T-helper 2 cell treated with Interferon-gamma antibody and Interleukin-4, amounts not matched to agents 100 ng/mL and 5 ng/mL, for 36 hours (primary cell): ENCODE data around the gene ASXL1. TPM values are rescaled to one million over a fixed set of nuclear protein-coding genes. Genes with fewer than 3 reads are reported as not detected.
"Not testable (repeated sequence)": the region's sequence is repeated elsewhere in the genome, so short reads cannot be mapped to it uniquely, and the experiment has no call there.

ENCODE experiments used
- intact Hi-C: fragments of 100-400 bp; cut with micrococcal nuclease; formaldehyde crosslinking; loops from one replicate; pipeline ENCODE4 v1.15.1; 2023
- total RNA-seq: library from RNA; stranded (reverse); gene quantifications from 2 replicates; pipeline ENCODE4 v1.2.3, GENCODE V29; 2022

ASXL1 gene
- total RNA-seq, 1 donor from 2014 or later: 98.7 TPM

DNA sequence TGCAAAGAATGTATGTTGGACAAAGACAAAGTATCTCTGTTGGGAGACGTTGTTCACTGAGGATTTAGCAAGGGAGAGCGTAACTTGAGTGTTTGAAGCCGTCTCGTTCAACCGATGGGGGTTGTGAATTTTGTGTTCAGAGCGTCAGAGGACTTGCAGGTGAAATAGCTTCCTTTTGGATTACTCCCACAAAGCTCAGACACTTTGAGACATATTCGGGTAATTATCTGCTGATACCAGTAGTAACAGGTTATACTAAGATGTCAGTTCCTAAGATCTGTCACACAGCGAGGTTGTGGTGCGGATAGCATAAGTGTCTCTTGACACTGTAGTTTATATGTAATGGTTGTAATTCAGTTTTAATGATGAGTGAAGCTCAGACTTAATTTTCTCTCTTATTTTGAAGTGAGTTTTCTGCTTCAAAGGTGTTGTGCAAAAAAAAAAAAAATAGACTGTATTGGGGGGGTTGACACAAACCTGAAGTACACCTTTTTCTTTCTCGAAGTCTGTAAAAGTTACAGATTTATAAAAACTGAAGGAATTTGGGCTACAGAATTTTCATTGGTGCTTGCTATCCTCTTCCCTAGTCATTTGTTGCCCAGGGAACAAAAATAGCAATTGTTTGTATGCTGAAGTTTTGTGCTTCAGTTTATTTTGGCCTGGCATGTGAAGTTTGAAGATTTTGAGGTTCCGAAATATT lies 1.7 kb downstream of the ASXL1 start:
- intact Hi-C loops: loop anchor here (2.0 to 10.0 kb wide), 6 partner anchors 48 to 615 kb away; partner anchors contain the start of gene PDRG1

DNA sequence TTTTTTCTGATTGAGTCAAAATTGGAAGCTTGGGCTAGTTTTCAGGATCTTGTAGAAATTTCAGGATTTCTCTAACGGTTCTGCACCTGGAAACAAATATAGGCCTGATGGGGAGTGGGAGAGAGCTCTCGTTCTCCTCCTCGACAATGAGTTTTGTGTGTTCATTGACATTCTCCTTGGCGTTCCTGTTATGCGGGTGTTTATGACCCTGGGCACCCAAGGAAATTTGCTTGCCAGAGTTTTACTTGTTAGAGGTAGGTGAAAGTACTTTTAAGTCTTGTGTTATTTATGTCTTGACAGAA lies 2.2 kb downstream of the ASXL1 start:
- intact Hi-C loops: no loop called here

DNA sequence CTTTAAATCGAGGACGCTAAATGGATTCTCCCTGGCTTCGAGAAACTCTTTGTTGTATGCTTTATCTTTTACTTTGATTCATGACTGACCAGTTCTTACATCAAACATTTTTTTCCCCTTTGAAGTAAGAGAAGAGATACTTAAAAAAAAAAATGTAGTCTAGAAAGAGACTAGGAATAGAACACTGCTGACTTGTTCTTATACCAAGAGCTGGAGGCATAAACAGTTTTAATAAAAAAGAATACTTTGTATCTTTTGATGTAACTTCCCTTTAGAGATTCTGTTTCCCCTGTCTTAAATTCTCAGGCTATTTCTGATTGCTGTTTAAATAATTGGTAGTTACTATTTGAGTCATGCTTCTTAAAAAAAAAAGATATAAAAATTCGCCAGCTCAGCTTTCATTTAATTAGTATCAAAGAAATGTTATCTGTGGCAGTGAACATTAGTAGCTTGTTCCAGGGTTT lies 4.8 kb downstream of the ASXL1 start:
- intact Hi-C loops: no loop called here

DNA sequence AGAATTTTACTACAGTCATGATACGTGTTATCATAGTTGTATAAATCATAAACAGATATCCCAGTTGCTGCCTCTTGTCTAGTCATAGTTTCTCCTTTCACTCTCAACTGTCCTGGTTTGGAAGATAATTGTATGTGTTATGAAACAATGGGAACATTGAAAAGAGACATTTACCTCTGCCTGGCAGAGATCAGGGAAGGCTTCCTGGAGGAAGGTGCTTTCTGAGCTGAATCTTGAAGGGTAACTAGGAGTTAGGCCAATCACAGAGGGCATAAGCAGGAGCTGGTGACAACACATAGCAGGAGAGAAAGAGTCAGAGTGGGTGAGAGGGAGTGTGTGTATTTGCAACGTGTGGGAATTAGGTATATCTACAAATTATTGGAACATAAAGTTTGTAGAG lies 5.4 kb downstream of the ASXL1 start:
- intact Hi-C loops: no loop called here

DNA sequence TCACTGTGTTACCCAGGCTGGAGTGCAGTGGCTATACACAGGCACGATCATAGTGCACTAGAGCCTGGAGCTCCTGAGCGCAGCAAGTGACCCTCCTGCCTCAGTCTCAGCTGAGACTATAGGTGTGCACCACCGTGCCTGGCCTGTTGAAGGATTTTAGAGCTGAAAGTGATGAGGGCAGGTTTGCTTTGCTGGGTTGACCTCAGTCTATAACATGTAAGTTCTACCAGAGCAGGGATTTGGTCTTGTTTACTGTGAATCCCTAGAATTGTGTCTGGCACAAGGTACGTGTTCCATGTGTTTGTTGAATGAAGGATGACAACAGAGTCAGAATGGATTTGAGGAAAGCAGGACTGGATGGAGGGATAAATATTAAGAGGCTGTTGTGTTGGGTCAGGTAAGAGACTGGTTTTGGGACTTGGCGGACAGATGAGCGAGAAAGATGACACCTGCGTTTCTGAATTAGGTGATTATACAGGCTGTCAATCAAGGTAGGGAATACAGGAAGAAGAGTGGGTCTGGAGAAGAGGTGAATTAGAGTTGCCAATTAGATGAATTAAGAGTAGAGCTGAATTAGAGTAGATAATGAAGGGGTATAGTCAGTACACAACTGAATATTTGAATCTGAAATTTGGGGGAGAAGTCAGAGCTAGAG lies 6.5 kb downstream of the ASXL1 start:
- intact Hi-C loops: no loop called here

DNA sequence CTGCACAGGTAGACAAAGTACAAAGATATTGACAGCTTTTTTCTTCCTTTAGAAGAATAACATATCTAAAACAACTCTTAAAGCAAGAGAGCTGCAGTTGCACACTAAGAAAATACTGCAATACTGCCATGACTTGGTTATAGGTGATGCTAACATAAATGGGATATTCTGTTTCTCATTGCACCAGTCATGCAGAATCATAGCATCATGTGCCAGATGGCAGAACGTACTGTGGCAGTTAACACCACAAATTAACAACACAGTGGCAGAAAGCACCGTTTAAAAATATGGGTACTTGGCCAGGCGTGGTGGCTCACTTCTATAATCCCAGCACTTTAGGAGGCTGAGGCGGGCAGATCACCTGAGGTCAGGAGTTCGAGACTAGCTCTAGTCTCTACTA lies 7.4 kb downstream of the ASXL1 start:
- intact Hi-C loops: no loop called here

DNA sequence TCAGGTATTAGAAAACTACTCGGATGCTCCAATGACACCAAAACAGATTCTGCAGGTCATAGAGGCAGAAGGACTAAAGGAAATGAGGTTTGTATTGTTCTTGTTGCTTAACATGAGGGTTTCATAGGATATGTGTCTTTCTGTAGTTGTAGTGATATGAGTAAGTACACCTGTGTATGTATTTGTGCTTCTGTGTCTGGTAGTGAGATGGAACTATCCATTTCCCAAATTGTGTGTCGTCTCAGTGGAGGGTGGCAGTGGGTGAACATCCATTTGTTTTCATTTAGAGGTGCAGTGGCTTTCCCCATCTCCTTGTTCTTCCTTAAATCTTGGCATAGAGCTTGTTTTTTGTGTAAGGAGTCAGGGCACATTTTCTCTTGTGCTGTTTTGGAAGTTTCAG lies 8.2 kb downstream of the ASXL1 start:
- intact Hi-C loops: no loop called here

DNA sequence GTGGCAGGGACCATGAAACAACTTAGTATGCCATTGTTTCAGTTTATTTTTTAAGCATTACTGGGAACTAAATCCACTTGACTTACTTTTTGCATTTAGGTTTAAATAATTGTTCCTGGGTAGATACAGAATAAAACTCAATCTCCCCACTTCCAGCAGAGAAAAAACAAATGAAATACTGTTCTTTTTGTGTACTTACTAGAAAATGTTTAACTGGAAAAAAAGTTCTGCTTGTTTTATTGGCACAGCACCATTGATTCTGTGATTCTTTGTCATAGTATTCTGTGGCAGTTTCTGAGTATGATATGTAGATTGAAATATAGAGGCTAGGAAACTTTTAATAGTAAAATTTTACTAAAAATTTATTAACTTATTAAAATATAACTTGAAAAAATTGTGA lies 10.2 kb downstream of the ASXL1 start:
- intact Hi-C loops: no loop called here

DNA sequence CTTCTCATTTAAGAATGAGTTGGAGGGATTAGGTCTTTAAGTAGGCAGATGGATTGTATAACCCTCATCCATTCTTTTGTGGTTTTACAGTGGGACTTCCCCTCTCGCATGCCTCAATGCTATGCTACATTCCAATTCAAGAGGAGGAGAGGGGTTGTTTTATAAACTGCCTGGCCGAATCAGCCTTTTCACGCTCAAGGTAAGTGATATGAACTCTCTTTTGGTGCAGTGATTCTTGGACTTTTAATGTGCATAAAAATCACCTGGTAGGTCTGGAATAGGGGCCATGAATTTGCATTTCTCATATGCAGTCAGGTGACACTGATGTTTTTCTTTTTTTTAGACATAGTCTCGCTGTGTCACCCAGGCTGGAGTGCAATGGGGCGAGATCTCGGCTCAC lies 10.8 kb downstream of the ASXL1 start:
- intact Hi-C loops: no loop called here

DNA sequence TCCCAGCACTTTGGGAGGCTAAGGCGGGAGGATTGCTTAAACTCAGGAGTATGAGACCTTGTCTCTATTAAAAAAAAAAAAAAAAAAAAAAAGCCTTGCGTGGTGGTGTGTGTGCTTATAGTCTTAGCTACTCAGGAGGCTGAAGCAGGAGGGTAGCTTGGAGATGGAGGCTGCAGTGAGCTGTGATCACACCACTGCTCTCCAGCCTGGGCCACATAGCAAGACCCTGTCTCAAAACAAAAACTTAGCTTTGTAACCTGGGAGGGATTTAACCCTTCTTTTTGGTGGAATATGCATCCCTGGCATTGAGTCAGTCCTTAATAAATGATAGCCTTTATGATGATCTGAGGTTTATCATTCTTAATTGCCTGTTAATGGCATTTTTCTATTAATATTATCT lies 12.8 kb downstream of the ASXL1 start:
- intact Hi-C loops: no loop called here

DNA sequence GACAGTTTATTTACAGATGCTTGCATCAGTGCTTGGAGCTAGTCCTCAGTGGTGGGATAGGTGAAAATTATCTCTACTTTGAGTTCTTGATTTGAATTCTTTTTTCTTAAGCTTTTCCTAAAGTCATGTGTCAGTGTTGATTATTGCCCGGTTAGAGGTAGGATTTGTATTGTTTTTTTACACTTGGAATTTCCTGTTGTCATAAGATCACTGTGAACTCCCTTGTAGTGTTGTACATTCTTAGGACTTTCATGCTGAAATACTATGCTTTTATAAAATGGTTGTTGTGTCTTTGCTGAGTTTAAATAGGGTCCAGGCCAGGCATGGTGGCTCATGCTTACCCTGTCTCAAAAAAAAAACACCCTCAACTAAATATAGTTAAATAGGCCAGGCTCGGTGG lies 20.3 kb downstream of the ASXL1 start:
- intact Hi-C loops: no loop called here

DNA sequence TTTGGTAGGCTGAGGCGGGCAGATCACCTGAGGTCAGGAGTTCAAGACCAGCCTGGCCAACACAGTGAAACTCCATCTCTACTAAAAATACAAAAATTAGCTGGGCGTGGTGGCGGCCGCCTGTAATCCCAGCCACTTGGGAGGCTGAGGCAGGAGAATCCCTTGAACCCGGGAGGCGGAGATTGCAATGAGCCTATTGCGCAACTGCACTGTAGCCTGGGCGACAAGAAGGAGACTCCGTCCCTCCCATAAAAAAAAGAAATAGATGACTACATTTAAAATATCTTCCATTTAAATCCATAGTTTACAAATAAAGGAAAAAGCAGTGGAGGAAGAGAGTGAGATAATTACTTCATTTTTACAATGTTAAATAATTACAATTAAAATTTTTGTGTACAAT lies 21.9 kb downstream of the ASXL1 start:
- intact Hi-C loops: not testable (repeated sequence)

DNA sequence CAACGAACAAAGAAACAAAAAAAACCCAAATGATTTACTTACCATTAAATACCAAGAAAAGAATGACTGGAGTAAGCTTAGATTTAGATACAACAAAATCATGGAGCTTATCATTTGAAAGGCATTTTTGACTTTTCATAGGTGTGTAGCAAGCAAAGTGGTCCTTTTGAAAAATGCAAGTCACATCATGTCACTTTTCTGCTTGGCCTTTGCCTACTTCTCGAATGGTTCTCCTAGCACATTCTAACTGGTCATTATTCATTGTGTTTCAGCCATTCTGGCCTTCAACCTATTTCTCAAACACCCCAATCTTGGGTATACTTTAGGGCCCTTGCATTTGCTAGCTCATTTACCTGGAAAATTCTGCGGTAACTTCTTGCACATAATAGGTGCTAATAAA lies 22.6 kb downstream of the ASXL1 start:
- intact Hi-C loops: no loop called here

DNA sequence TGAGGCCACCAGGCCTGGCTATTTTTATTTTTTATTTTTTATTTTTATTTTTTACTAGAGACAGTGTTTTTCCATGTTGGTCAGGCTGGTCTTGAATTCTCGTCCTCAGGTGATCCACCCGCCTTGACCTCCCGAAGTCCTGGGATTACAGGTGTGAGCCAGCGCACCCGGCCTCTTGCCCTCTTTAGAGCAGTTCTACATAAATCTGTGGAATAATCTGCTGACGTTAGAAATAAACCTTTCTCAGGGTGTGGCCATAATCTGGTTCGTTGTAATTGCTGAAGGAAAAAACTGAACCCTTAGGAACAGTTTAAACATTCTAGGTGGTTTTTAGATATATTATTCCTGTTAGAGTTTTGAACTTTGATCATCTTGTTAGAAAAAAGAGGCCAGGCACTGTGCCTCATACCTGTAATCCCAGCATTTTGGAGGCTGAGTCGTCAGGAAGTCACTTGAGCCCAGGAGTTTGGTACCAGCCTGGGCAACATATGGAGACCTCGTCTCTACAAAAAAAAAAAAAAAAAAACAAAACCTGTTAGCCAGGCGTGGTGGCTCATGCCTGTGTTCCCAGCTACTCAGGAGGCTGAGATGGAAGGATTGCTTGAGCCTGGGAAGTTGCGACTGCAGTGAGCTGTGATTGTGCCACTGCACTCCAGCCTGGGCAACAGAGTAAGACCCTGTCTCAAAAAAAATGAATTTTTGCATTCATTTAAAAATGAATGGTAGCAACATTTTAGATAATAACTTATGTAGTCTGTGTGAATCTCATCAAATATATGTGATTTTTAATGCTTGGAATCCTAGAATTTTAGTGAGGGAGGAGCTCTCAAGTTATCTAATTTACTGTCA lies 24.2 kb downstream of the ASXL1 start:
- intact Hi-C loops: no loop called here

DNA sequence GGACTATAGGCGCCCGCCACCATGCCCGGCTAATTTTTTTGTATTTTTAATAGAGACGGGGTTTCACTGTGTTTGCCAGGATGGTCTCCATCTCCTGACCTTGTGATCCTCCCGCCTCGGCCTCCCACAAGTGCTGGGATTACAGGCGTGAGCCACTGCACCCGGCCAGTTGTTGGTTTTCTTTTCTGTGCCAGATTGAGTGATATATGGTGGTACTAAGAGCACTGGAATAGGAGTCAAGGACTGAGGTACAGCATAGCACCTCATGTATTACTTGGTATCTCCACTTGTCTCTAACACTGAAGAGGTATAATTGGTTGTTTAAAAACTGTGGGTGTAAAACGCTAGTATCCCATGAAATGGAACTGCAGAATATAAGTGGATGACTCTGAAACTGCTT lies 25.3 kb downstream of the ASXL1 start:
- intact Hi-C loops: not testable (repeated sequence)

DNA sequence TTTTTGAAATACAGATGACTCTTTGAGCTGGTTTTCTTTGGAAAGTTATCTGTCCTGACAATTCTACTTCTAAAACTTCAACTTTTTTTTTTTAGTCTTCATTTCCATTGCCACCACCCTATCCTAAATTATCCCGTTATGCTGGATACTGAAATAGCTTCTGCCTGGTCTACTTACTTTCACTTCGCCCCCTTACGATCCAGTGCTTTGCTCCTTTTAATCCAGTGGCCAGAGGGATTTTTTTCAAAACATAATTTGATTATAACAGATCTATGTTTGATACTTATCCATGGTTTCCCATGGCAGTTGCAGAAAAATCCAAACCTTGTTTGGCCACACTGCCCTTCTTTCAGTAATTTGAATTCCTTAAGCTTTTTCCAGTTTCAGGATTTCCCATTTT lies 27.4 kb downstream of the ASXL1 start:
- intact Hi-C loops: no loop called here

DNA sequence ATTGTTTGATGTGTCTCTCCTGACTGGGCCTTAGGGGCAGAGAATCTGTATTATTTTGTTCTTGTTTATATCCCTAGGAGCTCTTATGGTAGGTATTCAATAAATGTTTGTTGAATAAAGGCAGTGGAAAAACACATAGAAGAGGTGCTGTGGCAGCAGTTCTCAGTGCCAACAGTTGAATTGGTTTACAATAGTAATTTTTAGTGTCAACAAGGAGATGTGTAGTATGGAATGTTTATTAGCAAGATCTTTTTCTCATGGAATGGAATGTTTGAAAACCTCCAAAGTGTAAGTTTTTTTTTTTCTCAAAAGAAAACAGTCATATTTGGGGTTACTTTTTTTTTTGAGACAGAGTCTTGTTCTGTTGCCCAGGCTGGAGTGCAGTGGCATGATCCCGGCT lies 28.0 kb downstream of the ASXL1 start:
- intact Hi-C loops: no loop called here

DNA sequence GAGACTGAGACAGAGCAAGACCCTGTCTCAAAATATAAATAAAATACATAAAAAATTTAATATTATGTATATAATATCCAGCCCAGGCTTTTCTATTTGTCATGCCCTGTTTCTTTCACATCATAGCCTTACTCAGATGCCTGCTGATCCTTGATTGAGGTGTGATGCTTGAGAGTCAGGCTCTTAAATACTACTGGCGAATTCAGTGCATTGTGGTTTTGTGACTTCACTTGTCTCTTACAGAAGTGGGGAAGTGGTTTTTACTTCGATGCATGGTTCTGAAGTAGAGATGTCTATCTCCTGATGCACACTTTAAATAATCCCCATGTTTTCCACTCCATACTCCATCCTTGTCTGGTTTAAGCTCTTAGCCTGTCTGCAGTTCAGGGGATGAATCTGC lies 29.1 kb downstream of the ASXL1 start:
- intact Hi-C loops: loop anchor here (1.0 kb wide), 1 partner anchor 29 kb away; the partner anchor contains the start of gene ASXL1

DNA sequence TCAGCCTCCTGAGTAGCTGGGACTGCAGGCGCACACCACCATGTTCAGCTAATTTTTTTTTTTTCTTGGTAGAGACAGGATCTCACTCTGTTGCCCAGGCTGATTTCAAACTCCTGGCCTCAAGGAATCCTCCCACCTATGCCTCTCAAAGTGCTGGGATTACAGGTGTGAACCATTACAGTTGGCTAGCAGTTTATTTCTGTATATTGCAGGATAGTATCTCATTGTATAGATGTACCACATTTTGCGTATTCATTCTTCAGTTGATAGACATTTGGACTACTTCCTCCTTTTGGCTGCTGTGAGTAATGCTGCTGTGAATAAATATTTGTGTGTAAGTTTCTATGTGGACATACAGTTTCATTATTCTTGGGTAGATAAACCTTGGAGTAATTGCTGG lies 32.9 kb downstream of the ASXL1 start:
- intact Hi-C loops: no loop called here

DNA sequence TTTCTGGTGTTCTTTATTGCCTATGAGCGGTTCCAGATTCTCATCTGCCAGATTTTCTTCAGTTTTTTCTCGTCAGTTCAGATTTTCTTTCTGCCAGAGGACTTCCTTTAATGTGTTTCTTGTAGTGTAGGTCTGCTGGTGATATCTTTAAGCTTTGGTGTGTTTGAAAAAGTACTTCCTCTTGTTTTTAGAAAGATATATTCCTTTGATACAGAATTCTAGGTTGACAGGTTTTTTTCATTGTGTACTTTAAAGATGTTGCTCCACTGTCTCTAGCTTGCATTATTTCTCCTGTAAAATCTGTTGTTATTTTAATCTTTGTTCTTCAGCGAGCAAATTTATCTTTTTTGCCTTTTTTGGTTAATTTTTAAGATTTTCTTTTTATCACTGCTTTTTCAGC lies 36.9 kb downstream of the ASXL1 start:
- intact Hi-C loops: no loop called here

DNA sequence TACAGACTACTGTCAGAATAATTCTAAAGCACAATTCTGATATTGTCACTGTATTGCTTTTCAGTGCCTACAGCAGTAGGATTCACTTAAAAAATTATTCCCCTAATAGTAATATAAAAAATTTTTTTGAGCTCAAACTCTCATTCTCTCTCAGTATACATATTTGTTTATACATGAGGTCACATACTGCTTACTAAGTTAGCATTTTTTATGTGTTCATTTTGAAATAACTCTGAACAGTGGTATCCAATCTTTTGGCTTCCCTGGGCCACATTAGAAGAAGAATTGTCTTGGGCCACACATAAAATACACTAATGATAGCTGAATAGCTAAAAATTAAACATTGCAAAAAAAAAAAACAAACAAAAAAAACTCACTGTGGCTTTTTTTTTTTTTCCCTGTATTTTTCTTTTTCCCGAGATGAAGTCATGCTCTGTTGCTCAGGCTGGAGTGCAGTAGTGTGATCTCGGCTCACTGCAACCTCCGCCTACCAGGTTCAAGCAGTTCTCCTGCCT lies 38.6 kb downstream of the ASXL1 start:
- intact Hi-C loops: no loop called here

DNA sequence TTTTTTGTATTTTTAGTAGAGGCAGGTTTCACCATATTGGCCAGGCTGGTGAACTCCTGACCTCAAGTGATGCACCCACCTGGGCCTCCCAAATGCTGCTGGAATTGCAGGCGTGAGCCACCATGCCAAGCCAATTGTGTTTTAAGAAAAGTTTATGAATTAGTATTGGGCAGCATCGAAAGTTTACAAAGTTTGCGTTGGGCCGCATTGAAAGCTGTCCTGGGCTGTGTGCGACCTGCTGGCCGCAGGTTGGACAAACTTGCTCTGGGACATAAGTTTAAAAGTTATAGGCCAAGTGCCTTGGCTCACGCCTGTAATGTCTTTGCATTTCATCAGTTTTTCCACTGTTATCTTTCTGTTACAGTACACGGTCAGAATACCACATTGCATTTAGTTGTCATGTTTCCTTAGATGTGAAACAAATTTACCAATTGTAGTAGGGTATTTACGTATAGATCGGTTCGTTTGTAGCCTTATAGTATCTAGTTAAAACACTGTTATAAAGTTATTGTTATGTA lies 39.5 kb downstream of the ASXL1 start:
- intact Hi-C loops: no loop called here
